GM18502 (cell line): ENCODE results near the gene PDE6B.
"Not testable (repeated sequence)": the region's sequence is repeated elsewhere in the genome, so short reads cannot be mapped to it uniquely, and the experiment has no call there.

Experiments used
- ATAC-seq: cut with Tn5 transposase; IDR thresholded peaks from one replicate; pipeline ENCODE4 v1.9.1; 2021; ENCODE audit warnings: mild to moderate bottlenecking; ENCODE audit not compliant: unreplicated experiment, poor library complexity

The PDE6B gene

GRCh38 chr4:680928-681645, 55.7 kb downstream of the PDE6B start:
- no peak for ATAC-seq

GRCh38 chr4:681736-682451, 56.5 kb downstream of the PDE6B start:
- no peak for ATAC-seq

DNA sequence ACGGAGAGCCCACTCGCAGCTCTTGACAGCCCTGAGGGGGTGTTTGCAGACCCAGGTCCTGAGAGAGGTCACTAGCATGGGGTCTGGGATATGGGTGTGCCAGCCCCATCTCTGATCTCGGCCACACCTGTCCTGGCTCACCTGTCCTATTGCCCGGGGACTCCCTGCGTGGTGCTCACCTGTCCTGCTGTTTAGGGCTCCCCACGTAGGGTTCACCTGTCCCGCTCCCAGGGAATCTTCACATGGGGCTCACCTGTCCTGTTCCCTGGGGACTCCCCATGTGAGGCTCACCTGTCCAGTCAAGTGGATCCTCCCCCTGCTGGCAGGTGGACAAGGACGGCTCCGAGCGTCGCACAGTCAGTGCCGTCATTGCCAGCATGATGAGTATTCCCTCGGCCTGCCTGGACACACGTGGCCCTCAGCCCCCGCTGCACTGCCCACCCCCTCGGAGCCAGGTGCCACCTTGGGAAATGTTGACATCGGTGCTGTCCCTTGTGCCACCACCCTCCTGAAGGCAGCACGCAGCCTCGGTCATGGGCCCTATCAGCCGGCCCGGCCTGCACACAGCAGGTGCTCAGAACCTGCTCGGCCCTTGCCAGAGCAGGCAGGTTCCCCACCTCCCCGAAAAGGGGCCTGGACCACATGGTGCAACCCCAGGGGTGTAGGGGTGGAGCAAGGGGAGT, 57.3 kb downstream of the PDE6B start:
- ATAC-seq: no peak

DNA sequence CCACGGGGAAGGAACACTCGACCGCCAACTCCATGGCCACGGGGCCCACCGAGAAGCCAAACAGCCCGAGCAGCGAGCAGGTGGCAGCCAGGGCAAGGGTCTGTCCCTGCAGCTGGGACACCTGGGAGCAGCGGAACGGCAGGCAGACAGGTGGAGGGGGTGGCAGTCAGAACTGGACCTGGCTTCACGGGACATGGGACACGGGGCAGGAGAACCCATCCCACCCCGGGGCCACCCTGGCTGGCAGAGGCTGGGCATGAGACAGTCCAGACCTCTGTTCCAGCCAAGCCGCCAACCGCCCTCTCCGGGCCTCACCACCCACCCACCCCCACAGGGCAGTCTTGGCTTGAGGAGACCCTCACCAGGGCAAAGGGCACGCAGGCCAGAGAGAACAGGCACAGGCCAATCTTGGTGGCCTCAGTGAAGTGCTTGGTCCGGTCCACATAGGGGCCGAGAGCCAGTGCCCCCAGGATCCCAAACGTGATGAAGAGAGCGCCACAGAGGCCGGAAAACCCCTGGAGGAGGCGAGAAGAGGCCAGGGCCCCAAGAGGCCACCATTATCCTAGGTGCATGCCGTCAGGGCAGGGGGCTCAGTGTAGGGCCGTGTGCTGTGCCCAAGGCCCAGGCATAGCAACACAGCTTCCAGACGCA, 58.0 kb downstream of the PDE6B start:
- no peak for ATAC-seq

GRCh38 chr4:683982-684622, 58.7 kb downstream of the PDE6B start:
- no peak for ATAC-seq

- ATAC-seq: no peak
Measured at GRCh38 chr4:684623-685327, 59.4 kb downstream of the PDE6B start.

DNA sequence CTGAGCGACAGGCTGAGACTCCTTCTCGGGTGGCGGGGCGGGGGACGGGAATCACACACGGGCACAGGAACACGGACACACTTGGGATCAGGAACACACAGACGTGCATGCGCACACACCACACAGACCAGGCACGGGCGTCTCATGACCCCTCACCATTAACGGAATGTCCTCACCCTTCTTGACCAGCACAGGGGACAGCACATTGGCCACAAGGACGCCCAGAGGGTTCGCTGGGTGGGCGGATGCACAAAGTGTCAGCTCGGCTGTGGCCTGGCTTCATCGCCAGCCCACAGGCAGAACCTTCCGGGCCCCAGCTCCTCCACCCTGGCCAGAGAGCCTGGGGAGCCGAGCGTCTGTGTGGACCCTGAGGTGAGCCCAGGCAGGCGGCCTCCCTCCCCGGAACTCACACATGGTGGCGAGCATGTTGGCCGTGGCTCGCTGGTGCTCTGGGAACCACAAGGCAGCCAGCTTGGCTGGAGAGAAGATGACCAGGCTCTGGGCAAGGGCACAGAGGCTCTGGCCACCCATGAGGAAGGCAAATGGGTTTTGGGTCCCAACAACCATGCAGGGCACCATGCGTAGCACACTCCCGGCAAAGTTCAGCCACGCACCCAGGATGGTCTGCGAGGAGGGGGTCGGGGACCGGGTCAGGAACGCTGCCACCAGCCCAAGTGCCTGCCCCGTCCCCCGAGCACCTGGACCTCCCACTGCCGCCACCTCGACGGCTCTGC, 60.5 kb downstream of the PDE6B start:
- ATAC-seq: no peak

GRCh38 chr4:686413-687040, 61.2 kb downstream of the PDE6B start:
- ATAC-seq: no peak

GRCh38 chr4:687048-687970, 61.9 kb downstream of the PDE6B start:
- ATAC-seq: no peak

- ATAC-seq: no peak
Measured at GRCh38 chr4:687971-688853, 62.8 kb downstream of the PDE6B start.

DNA sequence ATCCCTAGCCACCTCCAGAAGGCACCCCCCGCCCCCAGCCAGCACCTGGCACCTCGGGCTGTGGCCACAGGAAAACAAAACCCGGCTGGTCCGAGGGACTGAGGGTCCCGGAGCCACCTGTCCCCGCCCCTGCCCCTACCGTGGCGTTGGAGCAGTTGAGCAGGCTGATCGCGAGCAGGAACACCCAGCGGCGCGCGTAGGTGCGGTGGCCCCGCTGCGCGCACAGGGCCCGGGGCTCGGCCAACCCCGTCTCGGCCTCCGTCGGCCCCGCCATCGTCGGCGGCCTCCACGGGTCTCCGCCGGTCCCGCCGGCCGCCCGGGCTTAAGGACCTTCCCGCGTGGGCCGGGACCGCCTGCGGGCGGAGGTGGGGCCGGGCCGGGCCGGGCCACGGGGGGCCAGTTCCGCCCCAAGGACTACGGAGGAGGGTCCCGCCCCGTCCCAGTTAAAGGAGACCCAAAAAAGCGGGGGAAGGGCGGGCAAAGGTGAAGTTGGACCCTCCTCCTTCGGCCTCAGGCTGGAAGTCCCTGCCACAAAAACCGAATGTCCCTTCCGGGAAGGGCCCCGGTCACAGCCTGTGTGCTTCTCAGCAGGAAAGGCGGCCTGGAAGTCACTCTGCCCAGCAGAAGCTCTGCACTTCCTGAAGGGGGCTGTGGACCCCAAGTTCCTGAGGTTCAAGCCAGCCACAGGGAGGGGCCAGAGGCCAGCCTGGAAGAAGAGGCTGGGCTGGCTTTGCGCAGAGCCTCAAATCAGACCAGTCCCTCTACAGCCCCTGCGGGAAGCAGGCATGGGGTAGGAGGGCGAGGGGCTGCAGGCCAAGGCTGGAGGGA, 63.7 kb downstream of the PDE6B start, which contains the start of gene SLC49A3:
SLC49A3 (minus strand) TSS at position 298 of the 828 bp plus-strand sequence; CDS start at position 274, 24 bp downstream.
- no peak for ATAC-seq

DNA sequence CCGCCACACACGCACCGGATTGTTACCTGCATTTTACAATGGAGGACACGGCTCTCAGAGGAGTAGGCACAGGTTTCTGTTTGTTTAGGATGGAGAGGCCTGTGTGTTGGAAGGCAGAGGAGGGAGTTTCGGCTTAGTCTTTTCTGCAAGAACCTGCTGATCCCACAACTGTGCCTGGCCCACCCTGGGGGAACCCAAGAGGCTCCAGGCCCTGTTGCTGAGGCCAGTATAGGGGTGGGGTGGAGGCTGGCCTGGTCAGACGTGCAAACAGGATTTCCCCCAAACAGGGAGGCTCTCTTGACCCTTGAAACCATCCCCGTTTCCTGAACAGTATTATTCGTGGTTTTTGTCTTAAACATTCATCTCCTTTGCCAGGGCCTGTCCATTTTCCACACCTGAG, 64.3 kb downstream of the PDE6B start:
- no peak for ATAC-seq

- ATAC-seq: no peak
Measured at GRCh38 chr4:692771-693554, 67.6 kb downstream of the PDE6B start.

- not testable (repeated sequence) for ATAC-seq
Measured at GRCh38 chr4:694341-694940, 69.1 kb downstream of the PDE6B start.
